ENCODE data around the gene SNX9. TPM values are rescaled to one million over a fixed set of nuclear protein-coding genes. Genes with fewer than 3 reads are reported as not detected.

The SNX9 gene
- polyA plus RNA-seq (2013, experiment 1 of 2): 28.5 TPM
- polyA plus RNA-seq (2013, experiment 2 of 2): 29.3 TPM

DNA sequence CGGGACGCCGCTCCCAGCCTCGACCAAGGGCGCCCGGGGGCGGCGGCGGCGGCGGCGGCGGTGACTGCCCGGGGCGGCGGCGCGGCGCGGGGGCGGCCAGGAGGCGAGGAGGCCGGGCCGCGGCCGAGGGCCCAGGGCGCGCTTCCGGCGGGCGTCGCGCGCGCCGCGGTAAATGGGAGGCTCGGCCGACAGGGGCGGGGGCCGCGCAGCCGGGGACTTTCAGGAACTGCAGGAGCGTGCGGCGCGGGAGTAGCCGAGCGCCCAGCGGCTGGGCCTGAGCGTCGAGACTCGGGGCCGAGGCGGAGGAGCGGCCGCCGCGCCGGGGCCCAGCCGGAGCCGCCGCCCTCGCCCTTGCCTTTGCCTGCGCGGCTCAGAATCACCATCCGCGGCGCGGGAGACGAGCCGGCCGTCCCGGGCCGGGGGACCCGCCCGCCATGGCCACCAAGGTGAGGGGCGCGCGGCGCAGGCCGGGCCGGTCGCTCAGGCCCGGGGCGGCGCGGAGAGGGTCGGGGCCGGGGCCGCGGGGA is at the start of gene SNX9:
Gene SNX9, plus strand, starts transcription at position 246 of the 527 bp plus-strand sequence. Its CDS starts 189 bp downstream, at position 435.
- H3K79me1 ChIP-seq (ENCODE audit: low read length): no peaks in the 10 kb centered on the region

DNA sequence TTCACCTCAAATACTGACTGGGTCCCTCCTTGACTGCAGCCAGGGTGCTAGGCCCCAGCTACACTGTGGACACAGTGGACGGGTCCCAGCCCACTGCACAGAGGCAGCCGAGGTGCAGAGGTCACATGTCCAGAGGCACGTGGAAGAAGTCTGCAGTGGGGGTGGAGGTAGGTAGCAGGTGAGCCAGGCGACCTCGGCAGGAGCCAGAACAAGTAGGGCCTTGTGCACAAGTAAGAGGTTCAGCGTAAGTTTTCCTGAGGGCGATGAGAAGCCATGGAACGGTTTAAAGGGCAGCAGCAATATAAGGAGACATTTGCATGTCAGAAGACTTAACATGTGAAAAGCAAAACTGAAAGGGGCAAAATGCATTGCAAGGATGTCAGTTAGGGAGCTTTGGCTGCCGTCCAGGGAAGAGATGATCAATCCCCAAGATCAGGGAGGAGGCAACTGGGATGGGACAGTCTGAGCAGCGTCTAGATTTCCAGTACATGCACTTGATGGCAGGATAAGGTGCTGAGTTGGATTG is 49.7 kb upstream of the SNX9 start:
- no CpG with 5 or more reads among the region's 10 CpGs for WGBS (ENCODE audit: extremely low coverage, insufficient coverage, low lambda C conversion rate)
- H3K36me3 ChIP-seq (ENCODE audit: control insufficient read depth, insufficient read depth, low read length): no peaks in the 10 kb centered on the region

More for the DNA sequence above, at the start of gene SNX9:
- Histone ChIP-seq H3K27me3 (ENCODE audit: insufficient read depth, low read length, poor library complexity) (no peaks in the 10 kb centered on the region), H3K4me3 (ENCODE audit: low read length) (peak within 1 kb of the TSS; percentile 45), H3K9ac (ENCODE audit: low read length) (peak within 1 kb of the TSS; percentile 88), H3K4me2 (ENCODE audit: low read length) (peak within 1 kb of the TSS; percentile 83), H2BK5ac (ENCODE audit: low read length) (no peak within 1 kb of the TSS), H2BK120ac (ENCODE audit: low read depth, low read length) (peak within 1 kb of the TSS; percentile 69), H3K79me2 (ENCODE audit: control insufficient read depth, insufficient read depth, low read length) (peaks cover 23% of the 10 kb centered on the region), H2AK5ac (ENCODE audit: low read length) (no peak within 1 kb of the TSS), H3K18ac (ENCODE audit: low read length) (peak within 1 kb of the TSS; percentile 99), H3K36me3 (ENCODE audit: control insufficient read depth, insufficient read depth, low read length) (no peaks in the 10 kb centered on the region), H3K56ac (ENCODE audit: low read length) (peak within 1 kb of the TSS; percentile 92), H3K27ac (ENCODE audit: low read depth, low read length) (peak within 1 kb of the TSS; percentile 83), H3K23ac (ENCODE audit: low read length) (no peak within 1 kb of the TSS), H3K4me1 (ENCODE audit: control insufficient read depth, low read depth, low read length) (no peaks in the 10 kb centered on the region), H4K8ac (ENCODE audit: low read depth, low read length) (peak within 1 kb of the TSS; percentile 67), H2BK15ac (replicated peaks; ENCODE audit: low read depth) (no peak within 1 kb of the TSS), H4K5ac (ENCODE audit: low read length) (no peak within 1 kb of the TSS), H3K4ac (ENCODE audit: low read depth, low read length) (peak within 1 kb of the TSS; percentile 93)
- WGBS (ENCODE audit: extremely low coverage, insufficient coverage, low lambda C conversion rate): no CpG with 5 or more reads among the region's 92 CpGs
- peak; percentile 88 for DNase-seq

DNA sequence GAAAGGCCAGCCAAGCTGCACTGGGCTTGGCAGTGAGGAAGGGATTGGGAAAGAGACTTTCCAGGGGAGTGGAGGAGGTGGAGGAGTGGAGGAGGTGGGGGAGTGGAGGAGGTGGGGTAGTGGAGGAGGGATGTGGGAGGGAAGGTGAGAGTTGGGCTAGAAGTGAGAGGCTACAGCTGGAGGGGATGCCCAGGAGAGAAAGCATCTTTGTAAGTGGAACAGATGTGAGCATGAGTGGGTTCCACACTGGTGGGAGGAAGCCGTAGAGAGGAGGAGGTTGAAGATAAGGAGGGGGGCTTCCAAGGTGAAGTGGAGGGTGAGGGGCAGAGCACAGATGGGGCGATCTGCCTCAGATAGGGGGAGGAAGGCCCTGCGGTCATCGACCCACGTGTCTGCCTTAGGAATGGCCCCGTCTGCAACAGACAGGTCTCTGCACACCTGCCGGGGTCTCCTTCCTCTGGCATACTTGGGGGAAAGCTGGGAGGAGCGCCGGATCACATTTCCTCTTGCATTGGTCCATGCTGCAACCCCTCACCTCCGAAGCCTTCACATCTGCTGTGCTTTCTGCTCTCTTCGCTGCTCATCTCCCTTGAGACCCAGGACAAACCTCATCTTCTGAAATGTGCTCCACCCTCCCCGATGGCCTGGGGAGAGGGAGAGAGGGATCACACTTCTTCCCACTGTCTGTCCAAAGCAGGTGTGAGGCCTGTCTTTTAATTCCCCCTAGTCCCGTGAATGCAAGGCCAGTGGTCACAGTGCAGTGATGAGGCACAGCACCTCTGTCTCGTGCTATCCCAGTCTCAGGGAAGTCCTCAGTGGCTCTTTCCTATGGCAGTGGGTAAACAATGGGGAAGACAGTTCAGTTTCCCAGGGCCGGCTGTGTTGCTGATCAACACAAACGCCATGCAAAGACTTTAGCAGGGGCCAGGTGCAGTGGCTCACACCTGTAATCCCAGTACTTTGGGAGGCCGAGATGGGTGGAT is 48.6 kb upstream of the SNX9 start:
- Histone ChIP-seq H3K36me3 (ENCODE audit: control insufficient read depth, insufficient read depth, low read length) (no peaks in the 10 kb centered on the region), H3K56ac (ENCODE audit: low read length) (no peak overlapping the region), H3K79me1 (ENCODE audit: low read length) (no peaks in the 10 kb centered on the region), H3K4ac (ENCODE audit: low read depth, low read length) (no peak overlapping the region), H2BK15ac (replicated peaks; ENCODE audit: low read depth) (no peak overlapping the region), H2AK5ac (ENCODE audit: low read length) (no peak overlapping the region), H3K27me3 (ENCODE audit: insufficient read depth, low read length, poor library complexity) (no peaks in the 10 kb centered on the region), H2BK5ac (ENCODE audit: low read length) (no peak overlapping the region), H4K8ac (ENCODE audit: low read depth, low read length) (no peak overlapping the region), H3K27ac (ENCODE audit: low read depth, low read length) (no peak overlapping the region), H3K9ac (ENCODE audit: low read length) (no peak overlapping the region), H3K18ac (ENCODE audit: low read length) (no peak overlapping the region), H3K23ac (ENCODE audit: low read length) (no peak overlapping the region), H3K79me2 (ENCODE audit: control insufficient read depth, insufficient read depth, low read length) (no peaks in the 10 kb centered on the region), H3K4me1 (ENCODE audit: control insufficient read depth, low read depth, low read length) (no peaks in the 10 kb centered on the region), H3K4me3 (ENCODE audit: low read length) (no peak overlapping the region), H4K5ac (ENCODE audit: low read length) (no peak overlapping the region), H2BK120ac (ENCODE audit: low read depth, low read length) (no peak overlapping the region), H3K4me2 (ENCODE audit: low read length) (no peak overlapping the region)
- WGBS (ENCODE audit: extremely low coverage, insufficient coverage, low lambda C conversion rate): no CpG with 5 or more reads among the region's 17 CpGs
- DNase-seq: no peak

More for the DNA sequence above, 49.7 kb upstream of the SNX9 start:
- H3K79me1 ChIP-seq (ENCODE audit: low read length): no peaks in the 10 kb centered on the region
- no peak overlapping the region for H4K5ac ChIP-seq (ENCODE audit: low read length)
- H3K23ac ChIP-seq (ENCODE audit: low read length): no peak overlapping the region
- no peak overlapping the region for H3K4me2 ChIP-seq (ENCODE audit: low read length)
- H3K4ac ChIP-seq (ENCODE audit: low read depth, low read length): no peak overlapping the region
- H3K56ac ChIP-seq (ENCODE audit: low read length): peak overlapping the region; percentile 7
- no peak overlapping the region for H3K9ac ChIP-seq (ENCODE audit: low read length)
- H2BK15ac ChIP-seq (replicated peaks; ENCODE audit: low read depth): no peak overlapping the region
- no peak overlapping the region for H2AK5ac ChIP-seq (ENCODE audit: low read length)
- no peaks in the 10 kb centered on the region for H3K79me2 ChIP-seq (ENCODE audit: control insufficient read depth, insufficient read depth, low read length)
- no peak overlapping the region for H3K18ac ChIP-seq (ENCODE audit: low read length)
- no peaks in the 10 kb centered on the region for H3K4me1 ChIP-seq (ENCODE audit: control insufficient read depth, low read depth, low read length)
- no peak for DNase-seq
- H3K4me3 ChIP-seq (ENCODE audit: low read length): no peak overlapping the region
- no peak overlapping the region for H2BK5ac ChIP-seq (ENCODE audit: low read length)
- no peaks in the 10 kb centered on the region for H3K27me3 ChIP-seq (ENCODE audit: insufficient read depth, low read length, poor library complexity)
- no peak overlapping the region for H4K8ac ChIP-seq (ENCODE audit: low read depth, low read length)
- H3K27ac ChIP-seq (ENCODE audit: low read depth, low read length): no peak overlapping the region
- H2BK120ac ChIP-seq (ENCODE audit: low read depth, low read length): no peak overlapping the region

DNA sequence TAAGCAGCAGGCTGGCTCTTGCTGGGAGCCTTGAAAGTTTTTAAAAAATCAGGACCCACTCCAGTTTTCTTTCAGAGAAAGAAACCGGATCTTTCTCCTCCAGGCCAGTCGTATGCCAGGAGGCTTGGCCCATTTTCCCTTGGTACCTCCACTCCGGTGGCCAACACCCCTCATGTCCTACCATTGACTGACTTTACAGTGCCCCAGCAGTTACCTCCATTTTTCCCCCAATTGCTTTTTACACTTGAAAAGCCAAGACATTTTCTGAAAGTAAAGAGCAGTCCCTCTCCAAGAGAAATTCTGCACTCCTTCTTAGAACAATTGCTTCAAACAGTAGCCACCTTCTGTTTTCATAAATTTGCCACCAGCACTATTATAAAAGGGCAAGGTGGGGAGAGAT is 47.7 kb upstream of the SNX9 start:
- no peaks in the 10 kb centered on the region for H3K79me1 ChIP-seq (ENCODE audit: low read length)
- no peak overlapping the region for H3K9ac ChIP-seq (ENCODE audit: low read length)
- H3K36me3 ChIP-seq (ENCODE audit: control insufficient read depth, insufficient read depth, low read length): no peaks in the 10 kb centered on the region
- H2BK15ac ChIP-seq (replicated peaks; ENCODE audit: low read depth): no peak overlapping the region
- no peak overlapping the region for H3K18ac ChIP-seq (ENCODE audit: low read length)
- no peaks in the 10 kb centered on the region for H3K79me2 ChIP-seq (ENCODE audit: control insufficient read depth, insufficient read depth, low read length)
- H3K4ac ChIP-seq (ENCODE audit: low read depth, low read length): no peak overlapping the region
- no peak overlapping the region for H2BK5ac ChIP-seq (ENCODE audit: low read length)
- H3K23ac ChIP-seq (ENCODE audit: low read length): no peak overlapping the region
- H2AK5ac ChIP-seq (ENCODE audit: low read length): no peak overlapping the region
- H3K4me2 ChIP-seq (ENCODE audit: low read length): no peak overlapping the region
- H2BK120ac ChIP-seq (ENCODE audit: low read depth, low read length): no peak overlapping the region
- H3K4me1 ChIP-seq (ENCODE audit: control insufficient read depth, low read depth, low read length): no peaks in the 10 kb centered on the region
- no peak for DNase-seq
- H4K5ac ChIP-seq (ENCODE audit: low read length): no peak overlapping the region
- H4K8ac ChIP-seq (ENCODE audit: low read depth, low read length): no peak overlapping the region
- no peak overlapping the region for H3K27ac ChIP-seq (ENCODE audit: low read depth, low read length)
- H3K56ac ChIP-seq (ENCODE audit: low read length): no peak overlapping the region
- no CpG with 5 or more reads among the region's 3 CpGs for WGBS (ENCODE audit: extremely low coverage, insufficient coverage, low lambda C conversion rate)
- no peaks in the 10 kb centered on the region for H3K27me3 ChIP-seq (ENCODE audit: insufficient read depth, low read length, poor library complexity)
- no peak overlapping the region for H3K4me3 ChIP-seq (ENCODE audit: low read length)

DNA sequence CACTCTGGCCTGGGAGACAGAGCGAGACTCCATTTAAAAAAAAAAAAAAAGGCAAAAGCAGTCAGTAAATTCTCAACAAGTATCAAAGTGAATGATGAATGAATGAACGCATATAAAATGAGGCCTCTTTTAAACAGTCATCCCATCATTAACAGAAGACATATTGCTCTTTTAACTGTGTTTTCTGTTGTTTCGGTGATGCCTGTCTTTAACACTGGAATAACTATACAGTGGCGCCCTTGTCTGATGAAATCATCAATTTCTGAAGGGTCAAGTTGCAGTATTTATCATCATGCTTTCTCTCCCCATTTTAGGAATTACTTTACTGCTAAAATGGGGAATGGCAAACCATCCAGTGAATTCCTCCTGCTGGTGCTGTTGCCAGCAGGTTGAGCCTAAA is 45.7 kb upstream of the SNX9 start:
- Histone ChIP-seq H3K27me3 (ENCODE audit: insufficient read depth, low read length, poor library complexity) (no peaks in the 10 kb centered on the region), H2BK120ac (ENCODE audit: low read depth, low read length) (no peak overlapping the region), H3K18ac (ENCODE audit: low read length) (no peak overlapping the region), H3K56ac (ENCODE audit: low read length) (no peak overlapping the region), H2AK5ac (ENCODE audit: low read length) (no peak overlapping the region), H3K4me3 (ENCODE audit: low read length) (no peak overlapping the region), H3K79me2 (ENCODE audit: control insufficient read depth, insufficient read depth, low read length) (no peaks in the 10 kb centered on the region), H3K4me2 (ENCODE audit: low read length) (no peak overlapping the region), H3K27ac (ENCODE audit: low read depth, low read length) (no peak overlapping the region), H2BK5ac (ENCODE audit: low read length) (no peak overlapping the region), H4K8ac (ENCODE audit: low read depth, low read length) (no peak overlapping the region), H3K9ac (ENCODE audit: low read length) (no peak overlapping the region), H3K23ac (ENCODE audit: low read length) (no peak overlapping the region), H3K4ac (ENCODE audit: low read depth, low read length) (no peak overlapping the region), H3K36me3 (ENCODE audit: control insufficient read depth, insufficient read depth, low read length) (no peaks in the 10 kb centered on the region), H3K4me1 (ENCODE audit: control insufficient read depth, low read depth, low read length) (no peaks in the 10 kb centered on the region), H3K79me1 (ENCODE audit: low read length) (no peaks in the 10 kb centered on the region), H4K5ac (ENCODE audit: low read length) (no peak overlapping the region), H2BK15ac (replicated peaks; ENCODE audit: low read depth) (no peak overlapping the region)
- DNase-seq: no peak
- WGBS (ENCODE audit: extremely low coverage, insufficient coverage, low lambda C conversion rate): no CpG with 5 or more reads among the region's 4 CpGs
